HG02970 (cell line): ENCODE data around the gene SMIM22.

ENCODE experiments used
- ATAC-seq: cut with Tn5 transposase; IDR thresholded peaks from one replicate; pipeline ENCODE4 v1.9.1; 2021; ENCODE audit warnings: mild to moderate bottlenecking, moderate library complexity, moderate number of reproducible peaks; ENCODE audit not compliant: unreplicated experiment, low FRiP score

SMIM22 gene

GRCh38 chr16:4813251-4814003, 18.3 kb downstream of the SMIM22 start:
- no peak for ATAC-seq

- no peak for ATAC-seq
These were observed 18.9 kb downstream of the SMIM22 start for GRCh38 chr16:4814046-4814445.

- ATAC-seq, result no peak
These were observed 19.5 kb downstream of the SMIM22 start for GRCh38 chr16:4814542-4815173.

GRCh38 chr16:4820652-4821051, 25.5 kb downstream of the SMIM22 start:
- ATAC-seq, result no peak

- no peak for ATAC-seq
These were observed 30.0 kb downstream of the SMIM22 start for GRCh38 chr16:4825196-4825595.

GRCh38 chr16:4826526-4826925, 31.4 kb downstream of the SMIM22 start:
- ATAC-seq, result no peak

GRCh38 chr16:4826980-4827379, 31.8 kb downstream of the SMIM22 start:
- ATAC-seq, result no peak

- no peak for ATAC-seq
These were observed 33.6 kb downstream of the SMIM22 start for GRCh38 chr16:4828567-4829321.

GRCh38 chr16:4830408-4830807, 35.2 kb downstream of the SMIM22 start:
- no peak for ATAC-seq

GRCh38 chr16:4831616-4832015, 36.4 kb downstream of the SMIM22 start:
- no peak for ATAC-seq

- ATAC-seq, result no peak
These were observed 37.7 kb downstream of the SMIM22 start for GRCh38 chr16:4832698-4833343.

- no peak for ATAC-seq
These were observed 38.4 kb downstream of the SMIM22 start for GRCh38 chr16:4833584-4833983.

- ATAC-seq, result no peak
These were observed 41.6 kb downstream of the SMIM22 start for GRCh38 chr16:4836727-4837126.

GRCh38 chr16:4837733-4838501, 42.7 kb downstream of the SMIM22 start:
- ATAC-seq, result no peak

- no peak for ATAC-seq
These were observed 44.8 kb downstream of the SMIM22 start for GRCh38 chr16:4839942-4840341.

GRCh38 chr16:4840984-4841383, 45.8 kb downstream of the SMIM22 start:
- ATAC-seq, result no peak
